ENCODE data around the gene RRAD.
"Not testable (repeated sequence)": the region's sequence is repeated elsewhere in the genome, so short reads cannot be mapped to it uniquely, and the experiment has no call there.

RRAD gene

GRCh38 chr16:66899310-66899944, 25.9 kb downstream of the RRAD start:
- no peak for DNase-seq

- DNase-seq, result no peak
Measured at GRCh38 chr16:66898933-66899309, 26.4 kb downstream of the RRAD start.

DNA sequence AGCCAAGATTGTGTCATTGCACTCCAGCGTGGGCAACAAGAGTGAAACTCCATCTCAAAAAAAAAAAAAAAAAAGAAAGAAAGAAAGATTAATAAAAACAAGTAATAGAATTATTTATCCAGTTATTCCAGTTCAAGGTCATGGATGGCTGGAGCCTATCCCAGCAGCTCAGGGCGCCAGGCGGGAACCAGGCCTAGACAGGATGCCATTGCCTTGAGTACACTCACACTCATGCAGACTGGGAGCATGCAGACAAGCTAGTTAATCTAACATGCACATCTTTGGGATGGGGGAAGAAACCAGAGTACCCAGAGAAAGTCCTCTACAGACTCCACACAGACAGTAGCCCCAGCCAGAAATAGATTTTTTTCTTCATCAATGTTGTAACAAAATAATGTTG, 27.1 kb downstream of the RRAD start:
- DNase-seq, result no peak

DNA sequence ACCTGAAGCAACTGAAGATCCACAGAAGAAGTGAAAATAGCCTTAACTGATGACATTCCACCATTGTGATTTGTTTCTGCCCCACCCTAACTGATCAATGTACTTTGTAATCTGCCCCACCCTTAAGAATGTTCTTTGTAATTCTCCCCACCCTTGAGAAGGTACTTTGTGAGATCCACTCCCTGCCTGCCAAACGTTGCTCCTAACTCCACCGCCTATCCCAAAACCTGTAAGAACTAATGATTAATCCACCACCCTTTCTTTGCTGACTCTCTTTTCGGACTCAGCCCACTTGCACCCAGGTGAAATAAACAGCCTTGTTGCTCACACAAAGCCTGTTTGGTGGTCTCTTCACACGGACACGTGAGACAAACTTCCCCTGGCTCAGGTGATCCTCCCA, 28.7 kb downstream of the RRAD start:
- DNase-seq, result not testable (repeated sequence)

- DNase-seq, result no peak
Measured at GRCh38 chr16:66895999-66896398, 29.3 kb downstream of the RRAD start.

- no peak for DNase-seq
Measured at GRCh38 chr16:66895689-66895979, 29.7 kb downstream of the RRAD start.

DNA sequence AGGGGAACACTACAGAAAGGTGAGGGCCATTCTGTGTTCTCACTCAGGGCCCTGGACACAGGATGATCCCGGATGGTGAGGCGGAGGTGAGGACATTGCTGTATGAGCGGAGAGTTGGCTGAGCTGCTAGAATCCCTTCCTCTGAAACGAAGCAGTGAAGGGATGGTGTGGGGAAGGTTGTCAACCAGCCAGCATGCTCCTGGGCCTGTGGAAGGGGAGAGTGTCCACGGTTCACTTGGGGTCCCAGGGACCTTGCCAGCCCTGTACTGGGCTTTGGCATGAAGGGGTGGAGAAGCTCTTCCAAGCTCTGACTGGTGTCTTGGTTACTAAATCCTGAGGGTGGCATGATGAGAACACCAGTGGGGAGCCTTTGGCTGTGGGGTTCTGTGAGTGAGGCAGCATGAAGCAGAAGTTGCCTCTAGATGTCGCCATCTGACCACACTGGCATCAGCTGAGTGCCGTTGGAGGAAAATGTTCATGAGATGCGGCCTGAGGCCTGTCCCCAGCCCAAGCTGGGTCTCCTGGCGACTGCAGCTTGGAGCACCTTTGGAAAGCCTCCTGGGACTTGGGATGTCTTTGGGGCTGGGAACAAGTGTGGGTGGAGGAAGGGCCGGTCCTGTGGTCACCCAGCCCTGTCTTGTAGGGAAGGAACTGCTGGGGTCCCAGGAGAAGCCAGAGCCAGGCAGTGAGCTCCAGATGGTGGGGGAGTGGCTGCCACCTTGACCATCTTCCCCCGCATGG, 30.2 kb downstream of the RRAD start:
- DNase-seq, result no peak

- no peak for DNase-seq
Measured at GRCh38 chr16:66894055-66894454, 31.3 kb downstream of the RRAD start.

DNA sequence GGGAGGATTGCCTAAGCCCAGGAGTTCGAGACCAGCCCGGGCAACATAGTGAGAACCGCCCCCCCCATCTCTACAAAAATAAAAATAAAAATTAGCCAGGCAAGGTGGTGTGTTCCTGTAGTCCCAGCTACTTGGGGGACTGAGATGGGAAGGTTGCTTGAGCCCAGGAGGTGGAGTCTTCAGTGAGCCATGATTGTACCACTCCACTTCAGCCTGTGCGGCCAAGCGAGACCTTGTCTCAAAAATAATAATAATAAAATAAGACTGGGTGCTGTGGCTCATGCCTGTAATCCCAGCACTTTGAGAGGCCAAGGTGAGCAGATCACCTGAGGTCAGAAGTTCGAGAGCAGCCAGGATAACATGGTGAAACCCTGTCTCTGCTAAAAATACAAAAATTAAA, 33.5 kb downstream of the RRAD start:
- no peak for DNase-seq

DNA sequence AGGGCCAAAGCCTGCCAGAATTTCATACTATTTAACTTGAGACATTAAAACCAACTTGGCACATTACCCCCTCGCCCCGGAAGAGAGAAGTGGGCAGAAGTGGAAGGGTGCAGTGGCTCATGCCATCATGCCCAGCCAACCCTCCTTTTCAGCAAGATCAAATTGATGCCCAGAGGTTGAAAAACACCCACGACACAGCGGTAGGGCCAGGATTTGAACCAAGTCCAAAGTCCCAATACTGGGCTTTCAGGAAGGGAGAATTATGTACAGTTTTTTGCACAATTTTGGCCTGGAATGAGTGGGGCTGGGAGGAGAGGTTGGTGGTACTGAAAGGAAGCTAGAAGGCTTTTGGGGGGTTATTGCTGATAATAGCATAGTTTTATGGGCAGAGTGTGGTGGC, 34.0 kb downstream of the RRAD start:
- no peak for DNase-seq

DNA sequence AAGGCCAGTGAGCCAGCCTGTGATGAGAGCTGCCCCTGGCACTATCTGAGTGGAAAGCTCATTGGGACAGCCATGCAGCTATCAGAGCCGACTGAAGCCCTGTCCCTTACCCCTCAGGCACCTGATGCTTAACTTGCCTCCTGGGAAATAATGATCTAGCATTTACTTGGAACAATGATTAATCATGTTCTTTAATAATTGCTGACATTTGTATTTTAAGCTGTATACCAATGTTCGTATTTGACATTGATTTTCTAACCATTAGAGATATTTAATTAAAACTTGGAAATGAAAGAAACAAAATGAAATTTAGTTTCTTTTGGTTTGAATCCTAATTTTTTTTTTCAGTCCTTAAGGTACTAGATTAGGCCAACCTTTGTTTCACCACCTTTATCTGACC, 34.5 kb downstream of the RRAD start:
- no peak for DNase-seq

DNA sequence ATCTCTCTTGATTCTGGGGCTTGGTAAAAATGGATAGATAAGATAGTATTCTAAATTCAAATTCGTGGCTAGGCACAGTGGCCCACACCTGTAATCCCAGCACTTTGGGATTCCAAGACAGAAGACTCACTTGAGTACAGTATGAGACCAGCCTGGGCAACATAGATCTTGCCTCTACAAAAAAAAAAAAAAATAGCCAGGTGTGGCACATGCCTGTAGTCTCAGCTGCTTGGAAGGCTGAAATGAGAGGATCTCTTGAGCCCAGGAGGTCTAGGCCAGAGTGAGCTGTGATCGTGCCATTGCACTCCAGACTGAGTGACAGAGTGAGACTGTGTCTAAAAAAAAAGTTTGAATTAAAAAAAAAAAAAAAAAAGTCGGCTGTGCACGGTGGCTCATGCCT, 35.7 kb downstream of the RRAD start:
- DNase-seq, result no peak

DNA sequence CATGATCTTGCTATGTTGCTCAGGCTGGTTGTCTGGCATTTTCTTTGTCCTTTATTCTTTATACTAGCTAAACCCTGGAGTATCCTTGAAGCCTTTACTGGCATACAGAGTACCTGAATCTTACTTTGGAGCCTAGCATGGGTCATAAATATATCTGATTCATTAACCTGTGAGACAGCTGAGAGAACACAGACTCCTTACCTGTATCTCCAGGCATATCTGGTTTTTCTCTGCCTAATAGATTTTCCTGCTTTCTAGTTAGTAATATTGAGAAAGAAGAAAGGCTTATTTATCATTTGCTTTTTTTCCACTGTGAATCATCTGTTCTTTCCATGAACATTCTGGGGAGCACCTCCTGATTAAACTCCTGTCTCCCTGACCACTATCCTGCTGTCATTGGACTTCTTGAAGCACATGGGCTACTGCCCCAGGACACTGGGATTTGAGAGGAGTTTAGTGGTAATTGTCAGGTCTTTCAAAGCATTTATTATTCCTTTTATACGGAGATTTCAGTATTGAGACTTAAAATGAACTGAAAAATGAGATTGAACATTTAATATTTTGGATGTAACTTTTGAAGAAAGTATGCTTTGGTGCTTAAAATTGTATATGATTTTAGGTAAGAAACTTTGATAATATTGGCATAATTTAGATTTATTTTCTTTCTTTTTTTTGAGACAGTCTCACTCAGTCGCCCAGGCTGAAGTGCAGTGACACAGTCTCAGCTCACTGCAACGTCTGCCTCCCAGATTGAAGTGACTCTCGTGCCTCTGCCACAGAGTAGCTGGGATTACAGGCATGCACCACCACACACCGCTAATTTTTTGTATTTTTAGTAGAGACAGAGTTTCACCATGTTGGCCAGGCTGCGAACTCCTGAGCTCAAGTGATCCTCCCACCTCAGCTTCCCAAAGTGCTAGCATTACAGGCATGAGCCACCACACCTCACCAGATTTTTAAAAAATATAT, 36.4 kb downstream of the RRAD start:
- no peak for DNase-seq

DNA sequence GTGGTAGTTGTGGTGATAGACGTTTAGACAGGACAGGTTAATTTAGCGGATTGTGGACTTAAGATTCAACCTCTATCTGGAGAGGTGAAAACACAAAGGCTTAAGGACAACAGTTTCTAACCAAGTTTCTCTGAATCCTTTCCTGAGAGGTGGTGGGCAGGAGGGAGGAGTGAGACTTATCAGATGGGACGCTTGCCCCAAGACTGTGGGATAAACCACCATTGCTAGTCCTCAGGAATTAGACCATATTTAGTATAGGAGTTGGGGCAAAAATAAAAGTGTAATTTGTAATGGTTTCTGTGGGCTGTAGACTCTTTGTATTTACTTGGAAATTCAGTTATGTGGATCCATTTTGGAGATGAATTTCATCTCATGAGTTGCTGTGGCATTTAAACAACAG, 38.4 kb downstream of the RRAD start:
- no peak for DNase-seq

GRCh38 chr16:66886321-66886720, 39.0 kb downstream of the RRAD start:
- no peak for DNase-seq

DNA sequence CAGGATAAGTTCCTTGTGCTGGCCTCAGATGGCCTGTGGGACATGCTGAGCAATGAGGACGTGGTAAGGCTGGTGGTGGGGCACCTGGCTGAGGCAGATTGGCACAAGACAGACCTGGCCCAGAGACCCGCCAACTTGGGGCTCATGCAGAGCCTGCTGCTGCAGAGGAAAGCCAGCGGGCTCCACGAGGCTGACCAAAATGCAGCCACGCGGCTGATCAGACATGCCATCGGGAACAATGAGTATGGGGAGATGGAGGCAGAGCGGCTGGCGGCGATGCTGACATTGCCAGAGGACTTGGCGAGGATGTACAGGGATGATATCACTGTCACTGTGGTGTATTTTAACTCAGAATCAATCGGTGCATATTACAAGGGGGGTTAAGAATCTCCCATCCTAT, 39.8 kb downstream of the RRAD start:
- DNase-seq, result no peak

GRCh38 chr16:66882702-66883101, 42.6 kb downstream of the RRAD start:
- no peak for DNase-seq

DNA sequence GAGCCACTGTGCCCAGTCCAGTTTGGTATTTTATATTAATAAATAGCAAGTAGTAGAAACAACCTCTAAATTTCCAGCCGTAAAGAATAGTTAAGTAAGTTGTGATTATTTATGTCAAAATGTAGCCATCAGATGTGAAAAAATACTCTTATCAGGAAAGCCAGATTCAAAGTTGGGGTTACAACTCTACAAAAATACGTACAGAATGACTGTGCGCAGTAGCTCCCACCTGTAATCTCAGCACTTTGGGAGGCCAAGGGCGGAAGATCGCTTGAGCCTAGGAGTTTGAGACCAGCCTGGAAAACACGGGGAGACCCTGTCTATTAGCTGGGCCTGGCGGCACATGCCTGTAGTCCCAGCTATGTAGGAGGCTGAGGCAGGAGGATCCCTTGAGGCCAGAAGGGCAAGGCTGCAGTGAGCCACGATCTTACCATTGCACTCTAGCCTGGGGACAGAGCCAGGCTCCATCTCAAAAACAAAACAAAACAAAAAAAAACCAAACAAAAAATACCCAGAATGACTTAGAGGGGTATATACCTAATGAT, 43.3 kb downstream of the RRAD start:
- no peak for DNase-seq

GRCh38 chr16:66881560-66881959, 43.8 kb downstream of the RRAD start:
- no peak for DNase-seq

GRCh38 chr16:66881014-66881417, 44.3 kb downstream of the RRAD start:
- DNase-seq, result no peak

- peak; percentile 65 for DNase-seq
Measured at GRCh38 chr16:66880288-66881013, 44.9 kb downstream of the RRAD start, which contains the start of gene PDP2. PDP2 (plus strand) TSS chr16:66880515; CDS start chr16:66884285, 3,770 bp downstream.

GRCh38 chr16:66878067-66878466, 47.3 kb downstream of the RRAD start:
- no peak for DNase-seq

Data from GOT3 (cell line).